Esophagus muscularis mucosa (tissue), 4 donors: ENCODE data around the gene ODF4.

Source experiments
- CTCF ChIP-seq, 3 experiments: fragments of 200-600 bp in 2 of 3; fragments of 450-650 bp in 1 of 3; sonication (generic) in 2 of 3; IDR thresholded peaks; one replicate each; pipeline ENCODE4 v1.5.1; 2017 to 2019; ENCODE audit warnings: antibody characterized with exemption in 3 of 3, mild to moderate bottlenecking in 2 of 3, moderate library complexity in 1 of 3
- EP300 ChIP-seq: sonication (generic); formaldehyde crosslinking; IDR thresholded peaks from one replicate; pipeline ENCODE4 v1.6.1; 2017; ENCODE audit warnings: antibody characterized with exemption
- POLR2A ChIP-seq: fragments of 450-650 bp; IDR thresholded peaks from one replicate; pipeline ENCODE4 v1.6.1; 2017; ENCODE audit warnings: antibody characterized with exemption, moderate library complexity, mild to moderate bottlenecking, low read depth
- POLR2AphosphoS5 ChIP-seq, 2 donors: sonication (generic); formaldehyde crosslinking; IDR thresholded peaks; one replicate each; pipeline ENCODE4 v1.6.1; 2017; ENCODE audit warnings: antibody characterized with exemption in 2 of 2

DNA sequence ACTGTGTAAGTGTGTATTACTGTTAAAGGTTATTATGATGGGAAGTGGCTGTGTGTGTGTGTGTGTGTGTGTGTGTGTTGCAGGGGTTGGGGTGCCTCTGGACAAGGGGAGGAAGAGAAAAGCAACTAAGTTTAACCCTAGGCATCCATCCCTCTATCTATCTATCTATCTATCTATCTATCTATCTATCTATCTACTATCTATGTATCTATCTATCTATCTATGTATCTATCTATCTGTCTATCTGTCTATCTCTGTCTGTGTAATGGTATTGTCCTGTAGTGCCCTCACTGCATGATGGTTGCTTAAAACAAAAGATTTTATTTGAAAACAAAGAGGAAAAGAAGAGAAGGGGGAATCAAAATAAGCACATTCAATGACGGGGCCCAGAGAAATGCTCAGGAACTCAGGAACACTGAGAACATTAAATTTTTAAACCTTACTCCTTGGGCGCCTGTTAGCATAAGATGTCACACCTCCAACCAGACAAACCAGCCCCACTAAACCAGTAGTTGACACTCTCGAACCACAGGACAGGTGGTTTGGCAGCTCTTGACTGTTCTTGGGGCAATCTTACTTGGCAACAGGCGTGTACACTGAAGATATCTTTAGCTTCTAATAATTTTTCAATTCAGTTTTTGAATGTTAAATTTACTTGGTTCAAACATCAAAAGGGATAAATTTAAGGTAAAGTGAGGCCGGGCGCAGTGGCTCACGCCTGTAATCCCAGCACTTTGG is 48.4 kb downstream of the ODF4 start:
- no peak for TF ChIP-seq POLR2A
- no peak for TF ChIP-seq CTCF (IDR thresholded peaks at IDR 0.05)
- TF ChIP-seq POLR2AphosphoS5 (IDR thresholded peaks at IDR 0.05), result no peak
- no peak for TF ChIP-seq EP300
